Measurements from ENCODE around the gene ANKRD34A.

The ANKRD34A gene

DNA sequence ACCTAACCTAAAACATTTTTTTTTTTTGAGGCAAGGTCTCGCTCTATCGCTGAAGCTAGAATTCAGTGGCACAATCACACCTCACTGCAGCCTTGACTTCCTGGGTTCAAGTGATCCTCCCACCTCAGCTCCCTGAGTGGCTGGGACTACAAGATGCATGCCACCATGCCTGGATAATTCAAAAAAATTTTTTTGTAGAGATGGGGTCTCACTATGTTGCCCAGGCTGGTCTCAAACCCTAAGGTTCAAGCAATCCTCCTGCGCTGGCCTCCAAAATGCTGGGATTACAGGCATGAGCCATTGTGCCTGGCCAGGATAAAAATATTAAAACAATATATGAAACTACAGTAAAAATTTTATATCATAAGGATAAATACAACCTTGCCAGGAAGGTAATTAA is 11.5 kb downstream of the ANKRD34A start:
- H3K36me3 ChIP-seq (ENCODE audit: control insufficient read depth in 2 of 2, insufficient read depth in 1 of 2, low read length in 2 of 2): peaks cover 0 to 8% of the 10 kb centered on the region in 2 experiments; a peak in 1 of 3 replicates
- no peaks in the 10 kb centered on the region for H3K4me1 ChIP-seq (ENCODE audit: control insufficient read depth, insufficient read depth, low read length)
- no peak overlapping the region for H3K4me3 ChIP-seq (ENCODE audit: low read depth, low read length)
- CTCF ChIA-PET: no interaction called here
- H3K9me3 ChIP-seq (ENCODE audit: control insufficient read depth, insufficient read depth, low read depth, low read length): no peaks in the 10 kb centered on the region
- no peak overlapping the region for H3K27ac ChIP-seq (ENCODE audit: extremely low read depth, low read depth, low read length)
- POLR2A ChIA-PET: no interaction called here
- TF ChIP-seq, protein P1, sequence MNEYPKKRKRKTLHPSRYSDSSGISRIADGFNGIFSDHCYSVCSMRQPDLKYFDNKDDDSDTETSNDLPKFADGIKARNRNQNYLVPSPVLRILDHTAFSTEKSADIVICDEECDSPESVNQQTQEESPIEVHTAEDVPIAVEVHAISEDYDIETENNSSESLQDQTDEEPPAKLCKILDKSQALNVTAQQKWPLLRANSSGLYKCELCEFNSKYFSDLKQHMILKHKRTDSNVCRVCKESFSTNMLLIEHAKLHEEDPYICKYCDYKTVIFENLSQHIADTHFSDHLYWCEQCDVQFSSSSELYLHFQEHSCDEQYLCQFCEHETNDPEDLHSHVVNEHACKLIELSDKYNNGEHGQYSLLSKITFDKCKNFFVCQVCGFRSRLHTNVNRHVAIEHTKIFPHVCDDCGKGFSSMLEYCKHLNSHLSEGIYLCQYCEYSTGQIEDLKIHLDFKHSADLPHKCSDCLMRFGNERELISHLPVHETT (tag by site-specific recombination; IDR thresholded peaks at IDR 0.05): no peak
- no peak for TF ChIP-seq ZNF558 (tag by site-specific recombination; IDR thresholded peaks at IDR 0.05)
- TF ChIP-seq, protein P2, sequence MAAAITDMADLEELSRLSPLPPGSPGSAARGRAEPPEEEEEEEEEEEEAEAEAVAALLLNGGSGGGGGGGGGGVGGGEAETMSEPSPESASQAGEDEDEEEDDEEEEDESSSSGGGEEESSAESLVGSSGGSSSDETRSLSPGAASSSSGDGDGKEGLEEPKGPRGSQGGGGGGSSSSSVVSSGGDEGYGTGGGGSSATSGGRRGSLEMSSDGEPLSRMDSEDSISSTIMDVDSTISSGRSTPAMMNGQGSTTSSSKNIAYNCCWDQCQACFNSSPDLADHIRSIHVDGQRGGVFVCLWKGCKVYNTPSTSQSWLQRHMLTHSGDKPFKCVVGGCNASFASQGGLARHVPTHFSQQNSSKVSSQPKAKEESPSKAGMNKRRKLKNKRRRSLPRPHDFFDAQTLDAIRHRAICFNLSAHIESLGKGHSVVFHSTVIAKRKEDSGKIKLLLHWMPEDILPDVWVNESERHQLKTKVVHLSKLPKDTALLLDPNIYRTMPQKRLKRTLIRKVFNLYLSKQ (tag by site-specific recombination; IDR thresholded peaks at IDR 0.05; ENCODE audit: borderline replicate concordance): no peak
- peak; percentile 65; the same call in 1 of the 2 replicates for TF ChIP-seq ZNF121 (tag by site-specific recombination; IDR thresholded peaks at IDR 0.05)

DNA sequence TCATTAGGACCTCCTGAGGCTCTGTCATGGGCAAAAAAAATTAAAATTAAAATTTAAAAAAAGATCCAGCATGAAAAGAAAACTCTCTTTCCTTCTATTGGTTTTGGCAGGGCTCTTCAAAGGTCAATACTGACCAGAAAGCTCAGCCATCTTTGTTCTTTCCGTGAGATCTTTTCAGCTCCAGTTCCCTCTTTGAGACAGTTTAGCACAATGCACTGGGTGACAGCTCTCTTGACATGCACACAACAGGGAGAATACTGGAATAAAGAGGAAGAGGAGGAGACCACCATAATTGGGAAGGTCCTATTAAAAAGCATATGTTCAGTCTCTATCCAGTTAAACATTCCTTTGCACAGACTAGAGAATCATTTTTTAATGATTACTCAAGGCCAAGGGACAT is 12.8 kb downstream of the ANKRD34A start:
- H3K4me1 ChIP-seq (ENCODE audit: control insufficient read depth, insufficient read depth, low read length): no peaks in the 10 kb centered on the region
- peaks cover 0 to 19% of the 10 kb centered on the region in 2 experiments; a peak in 1 of 3 replicates for H3K36me3 ChIP-seq (ENCODE audit: control insufficient read depth in 2 of 2, insufficient read depth in 1 of 2, low read length in 2 of 2)
- no peak overlapping the region for H3K4me3 ChIP-seq (ENCODE audit: low read depth, low read length)
- ChIA-PET CTCF (no interaction called here), POLR2A (no interaction called here)
- H3K27ac ChIP-seq (ENCODE audit: extremely low read depth, low read depth, low read length): no peak overlapping the region
- no peaks in the 10 kb centered on the region for H3K9me3 ChIP-seq (ENCODE audit: control insufficient read depth, insufficient read depth, low read depth, low read length)
- TF ChIP-seq MZF1 (tag by site-specific recombination; IDR thresholded peaks at IDR 0.05; ENCODE audit: borderline replicate concordance): no peak
- TF ChIP-seq ZNF121 (tag by site-specific recombination; IDR thresholded peaks at IDR 0.05): no peak
- no peak for TF ChIP-seq ZNF626 (tag by site-specific recombination; IDR thresholded peaks at IDR 0.05)
- TF ChIP-seq, protein P3, sequence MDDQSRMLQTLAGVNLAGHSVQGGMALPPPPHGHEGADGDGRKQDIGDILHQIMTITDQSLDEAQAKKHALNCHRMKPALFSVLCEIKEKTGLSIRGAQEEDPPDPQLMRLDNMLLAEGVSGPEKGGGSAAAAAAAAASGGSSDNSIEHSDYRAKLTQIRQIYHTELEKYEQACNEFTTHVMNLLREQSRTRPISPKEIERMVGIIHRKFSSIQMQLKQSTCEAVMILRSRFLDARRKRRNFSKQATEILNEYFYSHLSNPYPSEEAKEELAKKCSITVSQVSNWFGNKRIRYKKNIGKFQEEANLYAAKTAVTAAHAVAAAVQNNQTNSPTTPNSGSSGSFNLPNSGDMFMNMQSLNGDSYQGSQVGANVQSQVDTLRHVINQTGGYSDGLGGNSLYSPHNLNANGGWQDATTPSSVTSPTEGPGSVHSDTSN (CRISPR knock-in tag; IDR thresholded peaks at IDR 0.05): no peak
- TF ChIP-seq ZNF585B (tag by site-specific recombination; IDR thresholded peaks at IDR 0.05): no peak
- TF ChIP-seq, protein P4, sequence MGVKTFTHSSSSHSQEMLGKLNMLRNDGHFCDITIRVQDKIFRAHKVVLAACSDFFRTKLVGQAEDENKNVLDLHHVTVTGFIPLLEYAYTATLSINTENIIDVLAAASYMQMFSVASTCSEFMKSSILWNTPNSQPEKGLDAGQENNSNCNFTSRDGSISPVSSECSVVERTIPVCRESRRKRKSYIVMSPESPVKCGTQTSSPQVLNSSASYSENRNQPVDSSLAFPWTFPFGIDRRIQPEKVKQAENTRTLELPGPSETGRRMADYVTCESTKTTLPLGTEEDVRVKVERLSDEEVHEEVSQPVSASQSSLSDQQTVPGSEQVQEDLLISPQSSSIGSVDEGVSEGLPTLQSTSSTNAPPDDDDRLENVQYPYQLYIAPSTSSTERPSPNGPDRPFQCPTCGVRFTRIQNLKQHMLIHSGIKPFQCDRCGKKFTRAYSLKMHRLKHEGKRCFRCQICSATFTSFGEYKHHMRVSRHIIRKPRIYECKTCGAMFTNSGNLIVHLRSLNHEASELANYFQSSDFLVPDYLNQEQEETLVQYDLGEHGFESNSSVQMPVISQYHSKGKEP (tag by site-specific recombination; IDR thresholded peaks at IDR 0.05): no peak
- no peak for TF ChIP-seq KLF10 (tag by site-specific recombination; IDR thresholded peaks at IDR 0.05)
- TF ChIP-seq ZNF311 (tag by site-specific recombination; IDR thresholded peaks at IDR 0.05; ENCODE audit: borderline replicate concordance): no peak
- TF ChIP-seq, protein P5, sequence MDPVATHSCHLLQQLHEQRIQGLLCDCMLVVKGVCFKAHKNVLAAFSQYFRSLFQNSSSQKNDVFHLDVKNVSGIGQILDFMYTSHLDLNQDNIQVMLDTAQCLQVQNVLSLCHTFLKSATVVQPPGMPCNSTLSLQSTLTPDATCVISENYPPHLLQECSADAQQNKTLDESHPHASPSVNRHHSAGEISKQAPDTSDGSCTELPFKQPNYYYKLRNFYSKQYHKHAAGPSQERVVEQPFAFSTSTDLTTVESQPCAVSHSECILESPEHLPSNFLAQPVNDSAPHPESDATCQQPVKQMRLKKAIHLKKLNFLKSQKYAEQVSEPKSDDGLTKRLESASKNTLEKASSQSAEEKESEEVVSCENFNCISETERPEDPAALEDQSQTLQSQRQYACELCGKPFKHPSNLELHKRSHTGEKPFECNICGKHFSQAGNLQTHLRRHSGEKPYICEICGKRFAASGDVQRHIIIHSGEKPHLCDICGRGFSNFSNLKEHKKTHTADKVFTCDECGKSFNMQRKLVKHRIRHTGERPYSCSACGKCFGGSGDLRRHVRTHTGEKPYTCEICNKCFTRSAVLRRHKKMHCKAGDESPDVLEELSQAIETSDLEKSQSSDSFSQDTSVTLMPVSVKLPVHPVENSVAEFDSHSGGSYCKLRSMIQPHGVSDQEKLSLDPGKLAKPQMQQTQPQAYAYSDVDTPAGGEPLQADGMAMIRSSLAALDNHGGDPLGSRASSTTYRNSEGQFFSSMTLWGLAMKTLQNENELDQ (tag by site-specific recombination; IDR thresholded peaks at IDR 0.05; ENCODE audit: low read depth): no peak
- TF ChIP-seq, protein P6, sequence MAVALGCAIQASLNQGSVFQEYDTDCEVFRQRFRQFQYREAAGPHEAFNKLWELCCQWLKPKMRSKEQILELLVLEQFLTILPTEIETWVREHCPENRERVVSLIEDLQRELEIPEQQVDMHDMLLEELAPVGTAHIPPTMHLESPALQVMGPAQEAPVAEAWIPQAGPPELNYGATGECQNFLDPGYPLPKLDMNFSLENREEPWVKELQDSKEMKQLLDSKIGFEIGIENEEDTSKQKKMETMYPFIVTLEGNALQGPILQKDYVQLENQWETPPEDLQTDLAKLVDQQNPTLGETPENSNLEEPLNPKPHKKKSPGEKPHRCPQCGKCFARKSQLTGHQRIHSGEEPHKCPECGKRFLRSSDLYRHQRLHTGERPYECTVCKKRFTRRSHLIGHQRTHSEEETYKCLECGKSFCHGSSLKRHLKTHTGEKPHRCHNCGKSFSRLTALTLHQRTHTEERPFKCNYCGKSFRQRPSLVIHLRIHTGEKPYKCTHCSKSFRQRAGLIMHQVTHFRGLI (tag by site-specific recombination; IDR thresholded peaks at IDR 0.05): no peak
- TF ChIP-seq SP7 (tag by site-specific recombination; IDR thresholded peaks at IDR 0.05): no peak
- no peak for TF ChIP-seq ZNF555 (tag by site-specific recombination; conservative IDR thresholded peaks at IDR 0.05)
- no peak for TF ChIP-seq ZNF76 (tag by site-specific recombination; IDR thresholded peaks at IDR 0.05; ENCODE audit: borderline replicate concordance, low read depth)
- no peak for TF ChIP-seq ZNF155 (tag by site-specific recombination; IDR thresholded peaks at IDR 0.05)
- TF ChIP-seq ZNF2 (tag by site-specific recombination; IDR thresholded peaks at IDR 0.05): no peak
